Measurements from ENCODE around the gene DENND1B. TPM values are rescaled to one million over a fixed set of nuclear protein-coding genes. Genes with fewer than 3 reads are reported as not detected.

The DENND1B gene
- total and polyA plus RNA-seq, 2 of the 8 experiments (the other 6 are each of a cell fraction or from before 2014, with no cell fraction given): 0.74 to 3.3 TPM

- no peak overlapping the region for H4K5ac ChIP-seq (ENCODE audit: insufficient read length, low read depth, low read length)
- H3K18ac ChIP-seq (ENCODE audit: extremely low read depth, low read length): no peak overlapping the region
- H3K79me1 ChIP-seq (ENCODE audit: low read depth, low read length): no peaks in the 10 kb centered on the region
- H4K91ac ChIP-seq (replicated peaks; ENCODE audit: insufficient read length, low read length): no peak overlapping the region
- no peak overlapping the region for H3K27ac ChIP-seq (ENCODE audit: low read depth, low read length)
- FAIRE-seq (no peak), DNase-seq (ENCODE audit: low read depth in 1 of 2, low spot score in 2 of 2) (no peak)
- no peaks in the 10 kb centered on the region for H3K36me3 ChIP-seq (ENCODE audit: control insufficient read depth in 2 of 4, insufficient read depth in 4 of 4, low read length in 3 of 4)
- H4K20me1 ChIP-seq (replicated peaks in 1 of 2; ENCODE audit: control insufficient read depth in 1 of 2, insufficient read depth in 2 of 2, low read length in 2 of 2): no peaks in the 10 kb centered on the region
- no peak overlapping the region for H2BK5ac ChIP-seq (ENCODE audit: low read depth, low read length)
- peaks cover 0 to 12% of the 10 kb centered on the region in 2 experiments; a peak in 3 of 4 replicates for H3K9me3 ChIP-seq (ENCODE audit: insufficient read depth in 2 of 2, low read depth in 1 of 2, low read length in 1 of 2)
- no peak overlapping the region for H4K8ac ChIP-seq (ENCODE audit: extremely low read depth, insufficient read depth, low read length)
- no peaks in the 10 kb centered on the region for H3K27me3 ChIP-seq (replicated peaks in 1 of 4; ENCODE audit: control insufficient read depth in 3 of 4, extremely low read depth in 1 of 4, insufficient read depth in 3 of 4, low read length in 3 of 4)
- H3K23ac ChIP-seq (ENCODE audit: insufficient read length): no peak overlapping the region
- POLR2A ChIA-PET (ENCODE audit: partially characterized antibody): interaction anchor here (1.3 kb wide), 1 partner anchor 9 kb away, joined by 3 read pairs; no protein-coding TSS in a partner anchor
- no peak overlapping the region for H3K4me2 ChIP-seq (ENCODE audit: insufficient read depth in 1 of 2, low read depth in 2 of 2, low read length in 2 of 2)
- H2BK120ac ChIP-seq (replicated peaks; ENCODE audit: low read depth, low read length): no peak overlapping the region
- H2BK12ac ChIP-seq (ENCODE audit: low read depth, low read length): no peak overlapping the region
- WGBS, 2 experiments (ENCODE audit: extremely low coverage in 1 of 2, insufficient coverage in 1 of 2, insufficient read length in 1 of 2, insufficient replicate concordance in 2 of 2, low coverage in 1 of 2, low lambda C conversion rate in 2 of 2, missing lambda C conversion rate in 1 of 2): 33% methylated on average over 1 of the region's 1 CpG; no CpG with 5 or more reads in 1 of the 2 experiments
- H3K9ac ChIP-seq (replicated peaks in 1 of 4; ENCODE audit: extremely low read depth in 1 of 4, low read depth in 3 of 4, low read length in 3 of 4): no peak overlapping the region
- no peaks in the 10 kb centered on the region; the same call in 1 of the 2 replicates for H3K23me2 ChIP-seq (ENCODE audit: low read depth, low read length)
- no peak overlapping the region for H3K56ac ChIP-seq (replicated peaks; ENCODE audit: insufficient read length, low read depth, low read length)
- H3K79me2 ChIP-seq (ENCODE audit: control insufficient read depth in 1 of 2, insufficient read depth in 2 of 2, low read length in 2 of 2): no peaks in the 10 kb centered on the region
- H2BK20ac ChIP-seq (ENCODE audit: low read length): no peak overlapping the region
- no peak overlapping the region for H3K14ac ChIP-seq (ENCODE audit: insufficient read length)
- peaks cover 0 to 4% (median 0%) of the 10 kb centered on the region in 4 experiments; a peak in 2 of 7 replicates for H3K4me1 ChIP-seq (replicated peaks in 1 of 4; ENCODE audit: control insufficient read depth in 3 of 4, insufficient read depth in 4 of 4, low read length in 3 of 4)
- no peak overlapping the region for H3K4me3 ChIP-seq (ENCODE audit: extremely low read depth in 1 of 4, insufficient read depth in 2 of 4, low read depth in 3 of 4, low read length in 4 of 4)
- no peak overlapping the region for H2AK5ac ChIP-seq (ENCODE audit: low read depth, low read length)
- H2AFZ ChIP-seq (ENCODE audit: low read length): no peak overlapping the region
- no peak overlapping the region for H3K4ac ChIP-seq (replicated peaks; ENCODE audit: insufficient read length, low read depth, low read length)
- CTCF ChIA-PET (ENCODE audit: partially characterized antibody): interaction anchor here (0.8 kb wide), 1 partner anchor 15 kb away, joined by 3 read pairs; no protein-coding TSS in a partner anchor
- no peak overlapping the region for H2BK15ac ChIP-seq (ENCODE audit: low read length)
These were observed 23.2 kb upstream of the DENND1B start for GRCh38 chr1:197798492-197798891.

All from H1 (cell line).